Endometrial microvascular endothelial cells (primary cell): ENCODE results near the gene ESRRB. TPM values are rescaled to one million over a fixed set of nuclear protein-coding genes. Genes with fewer than 3 reads are reported as not detected.

Experiments
- in situ Hi-C: cut with HindIII; loops from 2 replicates; pipeline ENCODE4 v1.10.0; 2017; ENCODE audit warnings: low sequenced_read_pairs, low pct_unique_long_range_greater_than_20kb; ENCODE audit errors: inconsistent ontology term
- total RNA-seq: library from RNA; depleted of rRNA; stranded (reverse); fragments of >200 nt; gene quantifications from one replicate; pipeline ENCODE4 v1.2.3, GENCODE V29; 2015; ENCODE audit errors: inconsistent ontology term

ESRRB gene
- total RNA-seq, 1 donor from 2014 or later: not detected

- in situ Hi-C loops: no loop called here
Observed at GRCh38 chr14:76480426-76480825, 104.5 kb downstream of the ESRRB start.

DNA sequence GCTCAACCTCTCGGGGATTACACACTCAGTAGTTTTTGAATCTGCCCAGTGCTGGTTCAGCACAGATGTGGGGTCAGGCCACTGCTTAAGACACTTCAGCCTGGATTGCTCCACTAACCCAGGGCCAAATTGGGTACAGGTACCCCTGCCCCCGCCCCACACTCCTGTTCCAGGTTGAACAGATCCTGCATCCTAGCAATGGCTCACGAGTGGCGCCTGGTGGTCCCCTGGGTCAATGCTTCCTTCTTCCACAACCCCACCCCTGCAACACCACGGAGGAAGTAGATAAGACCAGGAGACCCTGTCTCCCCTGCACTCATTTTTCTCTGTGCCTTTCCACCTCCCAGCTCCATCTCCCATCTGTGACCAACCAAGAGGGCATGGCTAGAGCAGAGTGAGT is 108.4 kb downstream of the ESRRB start:
- in situ Hi-C loops: no loop called here

- in situ Hi-C loops: no loop called here
Observed at GRCh38 chr14:76486251-76486743, 110.4 kb downstream of the ESRRB start.

DNA sequence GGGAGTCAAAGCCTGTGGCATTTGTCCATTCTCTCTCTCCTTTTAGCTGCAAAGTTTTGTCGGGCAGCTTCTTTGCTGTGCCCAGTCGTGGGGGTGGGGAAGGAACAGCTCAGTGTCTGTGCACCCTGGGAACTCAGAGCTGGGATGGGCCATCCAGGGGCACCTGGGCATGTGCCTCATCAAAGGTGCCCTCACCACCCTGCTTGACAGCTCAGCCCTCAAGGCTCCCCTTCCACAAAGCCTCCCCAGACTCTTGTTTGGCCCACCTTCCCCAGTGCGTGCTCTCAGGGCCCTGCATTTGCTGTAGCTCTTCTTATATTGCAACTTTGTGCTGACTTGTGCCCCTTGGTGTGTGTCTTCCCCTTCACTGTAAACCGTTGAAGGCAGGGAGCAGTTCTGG is 112.6 kb downstream of the ESRRB start:
- in situ Hi-C loops: no loop called here

DNA sequence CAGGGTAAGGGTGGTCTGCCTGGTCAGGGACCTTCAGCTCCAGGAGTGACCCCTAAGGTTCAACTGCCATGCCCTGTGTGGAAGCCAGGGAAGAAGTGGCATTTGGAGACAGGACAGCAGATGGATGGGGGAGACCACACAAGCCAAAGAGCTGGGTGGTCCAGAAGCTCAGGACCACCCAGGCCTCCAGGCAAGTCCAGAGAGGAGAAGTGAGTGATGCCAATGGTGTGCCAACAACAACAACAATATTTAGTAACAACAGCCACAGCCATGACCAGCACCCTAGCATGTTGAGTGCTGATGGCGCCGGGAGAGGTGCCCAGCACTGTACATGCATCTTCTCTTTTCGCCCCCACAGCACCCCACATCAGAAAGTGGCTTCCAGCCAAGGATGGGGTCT is 113.7 kb downstream of the ESRRB start:
- in situ Hi-C loops: no loop called here

GRCh38 chr14:76490111-76490510 is 114.2 kb downstream of the ESRRB start:
- in situ Hi-C loops: no loop called here

DNA sequence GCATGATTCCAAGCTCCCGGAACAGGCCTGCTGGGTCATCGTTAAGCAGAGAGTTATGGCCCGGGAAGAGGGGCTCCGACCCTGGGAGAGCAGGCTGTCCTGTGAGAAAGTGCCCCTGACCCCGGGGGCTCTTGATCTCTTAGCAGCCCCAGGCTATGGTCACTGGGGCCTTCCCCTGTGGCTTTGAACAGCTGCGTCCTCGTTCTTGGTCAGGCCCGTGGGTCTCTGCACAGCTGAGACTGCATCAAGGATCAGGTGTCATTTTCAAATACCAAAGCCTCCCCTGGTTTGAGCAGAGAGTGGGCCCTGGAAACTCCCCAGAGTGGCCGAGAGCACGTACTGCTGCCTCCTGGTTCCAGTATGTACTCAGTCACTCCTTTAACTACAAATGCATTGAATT is 114.8 kb downstream of the ESRRB start:
- in situ Hi-C loops: no loop called here

DNA sequence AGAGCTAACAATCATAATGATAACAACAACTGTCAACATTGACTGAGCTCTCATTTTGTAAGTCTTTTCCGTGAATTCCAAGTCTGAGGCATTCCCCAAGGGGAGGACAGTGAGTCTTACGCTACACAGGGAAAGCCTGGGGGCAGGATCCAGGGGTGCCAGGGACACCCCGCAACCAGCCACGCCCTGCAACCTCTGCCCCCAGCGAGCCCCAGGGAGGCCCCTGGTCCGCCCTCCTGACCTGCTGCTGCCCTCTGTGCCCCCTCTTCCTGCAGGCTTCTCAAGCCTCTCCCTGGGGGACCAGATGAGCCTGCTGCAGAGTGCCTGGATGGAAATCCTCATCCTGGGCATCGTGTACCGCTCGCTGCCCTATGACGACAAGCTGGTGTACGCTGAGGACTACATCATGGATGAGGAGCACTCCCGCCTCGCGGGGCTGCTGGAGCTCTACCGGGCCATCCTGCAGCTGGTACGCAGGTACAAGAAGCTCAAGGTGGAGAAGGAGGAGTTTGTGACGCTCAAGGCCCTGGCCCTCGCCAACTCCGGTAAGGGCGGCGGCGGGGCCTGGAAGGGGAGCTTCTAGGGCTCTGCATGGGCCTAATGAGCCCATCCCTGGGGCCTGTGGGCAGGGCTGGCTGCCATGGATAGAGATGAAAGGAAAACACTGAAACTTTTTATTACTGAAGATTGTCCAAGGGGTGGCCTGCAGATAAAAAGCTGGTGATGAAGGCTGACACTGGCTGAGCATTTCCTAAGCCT is 115.4 kb downstream of the ESRRB start:
- in situ Hi-C loops: no loop called here

DNA sequence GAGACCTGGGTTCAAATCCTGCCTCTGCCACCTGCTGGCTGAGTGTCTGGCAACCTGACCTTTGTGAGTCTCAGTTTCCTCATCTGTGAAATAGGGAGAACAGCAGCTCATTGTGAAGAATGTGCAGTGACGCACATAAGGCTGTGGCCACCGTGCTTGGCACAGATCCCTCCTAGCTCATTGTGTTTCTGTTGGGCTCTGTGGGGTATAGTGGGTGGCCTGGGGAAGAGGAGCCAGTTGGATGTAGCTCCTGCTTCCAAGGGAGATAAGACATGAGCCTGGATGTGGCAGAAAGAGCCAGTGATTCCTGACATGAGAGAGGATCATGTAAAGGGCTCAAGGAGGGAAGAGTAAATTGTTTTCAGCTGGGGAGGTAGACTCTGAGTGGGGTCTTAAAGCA is 120.0 kb downstream of the ESRRB start:
- in situ Hi-C loops: no loop called here

GRCh38 chr14:76496595-76496994 is 120.7 kb downstream of the ESRRB start:
- in situ Hi-C loops: no loop called here

GRCh38 chr14:76497550-76498462 is 121.9 kb downstream of the ESRRB start:
- in situ Hi-C loops: no loop called here

DNA sequence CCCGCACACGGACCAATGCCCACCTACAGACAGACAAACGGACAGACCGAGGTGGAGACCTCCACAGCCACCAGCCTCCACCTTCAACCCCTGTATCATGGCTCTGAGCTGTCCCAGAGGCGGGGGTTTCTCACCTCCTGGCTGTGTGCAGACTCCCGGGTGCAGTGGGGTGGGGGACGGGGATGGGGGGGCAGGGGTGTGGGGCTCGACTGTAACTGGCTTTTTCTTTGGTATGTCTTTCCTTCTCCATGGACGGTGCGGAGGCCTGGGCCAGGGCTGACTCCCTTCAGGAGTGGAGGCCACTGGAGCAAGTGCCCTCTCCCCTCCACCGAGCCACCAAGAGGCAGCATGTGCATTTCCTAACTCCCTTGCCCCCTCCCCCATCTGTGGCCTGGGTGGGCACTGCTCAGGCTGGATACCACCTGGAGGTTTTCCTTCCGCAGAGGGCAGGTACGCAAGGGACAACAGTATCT is 122.6 kb downstream of the ESRRB start:
- in situ Hi-C loops: no loop called here

DNA sequence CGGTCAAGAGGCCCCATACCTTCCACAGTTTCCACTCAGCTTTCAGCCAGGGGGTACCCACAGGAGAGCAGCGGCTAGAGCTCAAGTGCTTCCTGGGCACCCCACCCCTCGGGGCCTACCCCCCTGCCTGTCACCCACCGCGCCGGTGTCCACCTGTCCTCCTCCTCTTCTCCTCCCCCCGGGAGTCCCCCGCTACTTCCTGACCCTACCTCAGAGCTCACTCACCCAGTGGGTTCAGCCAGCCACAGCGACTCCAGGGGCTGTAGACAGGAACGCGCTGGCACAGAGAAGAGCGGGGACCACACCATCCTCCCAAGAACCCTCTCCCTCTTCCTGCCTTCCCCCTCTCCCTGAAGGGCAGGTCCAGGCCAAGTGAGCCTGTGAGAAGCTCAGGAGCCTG is 123.0 kb downstream of the ESRRB start:
- in situ Hi-C loops: no loop called here

- in situ Hi-C loops: no loop called here
Observed at GRCh38 chr14:76499399-76499798, 123.5 kb downstream of the ESRRB start.

DNA sequence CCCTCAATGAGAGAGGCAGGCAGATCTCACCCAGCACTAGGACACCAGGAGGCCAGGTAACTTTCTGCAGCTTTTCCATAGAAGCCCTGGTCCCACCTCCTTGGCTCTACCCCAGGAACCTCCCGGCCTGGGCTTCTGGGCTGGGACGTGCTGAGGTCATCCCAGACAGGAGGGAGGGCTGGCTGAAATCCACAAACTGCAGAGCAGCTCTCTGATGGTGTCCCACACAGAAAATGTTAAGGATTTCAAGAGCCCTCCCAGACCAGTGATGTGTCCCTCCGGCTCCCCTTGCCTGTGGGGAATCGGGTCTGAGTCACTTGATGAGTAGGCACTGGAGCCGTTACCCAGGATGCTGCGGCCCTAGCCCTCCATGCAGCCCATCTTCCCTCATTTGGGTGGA is 124.1 kb downstream of the ESRRB start:
- in situ Hi-C loops: no loop called here

DNA sequence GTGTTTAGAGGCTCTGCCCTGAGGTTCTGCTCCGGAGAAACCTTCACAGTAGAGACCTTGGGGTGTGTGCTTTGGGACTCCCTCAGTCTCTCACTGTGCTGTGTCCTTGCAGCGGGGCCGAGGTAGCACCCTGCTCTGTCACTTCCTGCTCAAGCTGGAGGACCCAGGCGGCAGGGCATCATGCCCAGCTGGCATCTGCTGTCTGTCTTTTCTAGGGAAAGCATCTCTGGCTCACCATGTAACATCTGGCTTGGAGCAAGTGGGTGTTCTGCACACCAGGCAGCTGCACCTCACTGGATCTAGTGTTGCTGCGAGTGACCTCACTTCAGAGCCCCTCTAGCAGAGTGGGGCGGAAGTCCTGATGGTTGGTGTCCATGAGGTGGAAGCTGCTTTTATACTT is 124.5 kb downstream of the ESRRB start:
- in situ Hi-C loops: no loop called here

GRCh38 chr14:76501156-76501720 is 125.3 kb downstream of the ESRRB start:
- in situ Hi-C loops: no loop called here

GRCh38 chr14:76502219-76502618 is 126.3 kb downstream of the ESRRB start:
- in situ Hi-C loops: no loop called here

GRCh38 chr14:76502638-76503037 is 126.7 kb downstream of the ESRRB start:
- in situ Hi-C loops: no loop called here

GRCh38 chr14:76509311-76509710 is 133.4 kb downstream of the ESRRB start:
- in situ Hi-C loops: no loop called here
